HepG2 (cell line): Measurements from ENCODE around the gene SPAG7. TPM values are rescaled to one million over a fixed set of nuclear protein-coding genes. Genes with fewer than 3 reads are reported as not detected.

Experiments
- BRD4 ChIP-seq: sonication (generic); formaldehyde crosslinking; IDR thresholded peaks from 2 replicates; pipeline ENCODE4 v1.4.0; 2020; ENCODE audit warnings: missing genetic modification reagents
- DBP ChIP-seq: sonication (generic); formaldehyde crosslinking; IDR thresholded peaks from 2 replicates; pipeline ENCODE4 v1.4.0; 2020; ENCODE audit warnings: missing genetic modification reagents; ENCODE audit errors: not compliant biosample characterization
- JUN ChIP-seq: sonication (generic); formaldehyde crosslinking; IDR thresholded peaks from 2 replicates; pipeline ENCODE4 v1.4.0; 2020; ENCODE audit warnings: mild to moderate bottlenecking, missing genetic modification reagents
- JUND ChIP-seq: sonication (generic); formaldehyde crosslinking; IDR thresholded peaks from 2 replicates; pipeline ENCODE4 v1.8.0; 2022; ENCODE audit warnings: mild to moderate bottlenecking, missing genetic modification reagents
- NCOA1 ChIP-seq: sonication (generic); formaldehyde crosslinking; IDR thresholded peaks from 2 replicates; pipeline ENCODE4 v1.9.0; 2021; ENCODE audit warnings: missing genetic modification reagents
- NCOA5 ChIP-seq: sonication (generic); formaldehyde crosslinking; IDR thresholded peaks from 2 replicates; pipeline ENCODE4 v1.4.0; 2020; ENCODE audit warnings: missing genetic modification reagents
- REPIN1 ChIP-seq: sonication (generic); formaldehyde crosslinking; IDR thresholded peaks from 2 replicates; pipeline ENCODE4 v1.8.0; 2022; ENCODE audit warnings: missing genetic modification reagents, low read depth, mild to moderate bottlenecking, borderline replicate concordance
- SMAD1 ChIP-seq: sonication (generic); formaldehyde crosslinking; IDR thresholded peaks from 2 replicates; pipeline ENCODE4 v1.4.0; 2020; ENCODE audit warnings: missing genetic modification reagents, low read depth, mild to moderate bottlenecking, borderline replicate concordance
- SP2 ChIP-seq: sonication (generic); formaldehyde crosslinking; IDR thresholded peaks from 2 replicates; pipeline ENCODE4 v1.5.1; 2020; ENCODE audit warnings: mild to moderate bottlenecking, missing genetic modification reagents
- TBX2 ChIP-seq: sonication (generic); formaldehyde crosslinking; IDR thresholded peaks from 2 replicates; pipeline ENCODE4 v1.5.0; 2020; ENCODE audit warnings: missing genetic modification reagents, mild to moderate bottlenecking, borderline replicate concordance
- ZIK1 ChIP-seq: sonication (generic); formaldehyde crosslinking; IDR thresholded peaks from 2 replicates; pipeline ENCODE4 v1.5.0; 2020; ENCODE audit warnings: mild to moderate bottlenecking, low read depth, missing genetic modification reagents, borderline replicate concordance
- ZNF160 ChIP-seq: sonication (generic); formaldehyde crosslinking; IDR thresholded peaks from 2 replicates; pipeline ENCODE4 v1.8.0; 2022; ENCODE audit warnings: mild to moderate bottlenecking, inconsistent platforms, missing genetic modification reagents
- ZNF225 ChIP-seq: sonication (generic); formaldehyde crosslinking; IDR thresholded peaks from 2 replicates; pipeline ENCODE4 v1.4.0; 2020; ENCODE audit warnings: mild to moderate bottlenecking, missing genetic modification reagents
- ZNF543 ChIP-seq: sonication (generic); formaldehyde crosslinking; IDR thresholded peaks from 2 replicates; pipeline ENCODE4 v1.4.0; 2020; ENCODE audit warnings: mild to moderate bottlenecking, missing genetic modification reagents
- ZNF619 ChIP-seq: sonication (generic); formaldehyde crosslinking; IDR thresholded peaks from 2 replicates; pipeline ENCODE4 v1.4.0; 2020; ENCODE audit warnings: mild to moderate bottlenecking, missing genetic modification reagents
- ZNF720 ChIP-seq: sonication (generic); formaldehyde crosslinking; IDR thresholded peaks from 2 replicates; pipeline ENCODE4 v1.4.0; 2020; ENCODE audit warnings: missing genetic modification reagents
- ZSCAN25 ChIP-seq: sonication (generic); formaldehyde crosslinking; IDR thresholded peaks from 2 replicates; pipeline ENCODE4 v1.8.0; 2022; ENCODE audit warnings: mild to moderate bottlenecking, missing genetic modification reagents
- polyA plus RNA-seq, 8 experiments: library from polyadenylated mRNA; depleted of rRNA in 3 of 8; stranded (reverse) in 7 of 8; unstranded in 1 of 8; fragments of >200 nt; fragmentation: Illumina TruSeq in 4 of 8; extraction: Trizol in 4 of 8; gene quantifications; 2 replicates each; pipeline versions ENCODE4 v1.2.1 to v1.2.3, GENCODE V29; 2011 to 2016; ENCODE audit warnings: low read depth in 4 of 8, missing spikeins in 1 of 8, mixed read lengths in 1 of 8; ENCODE audit not compliant: insufficient read depth in 1 of 8
- total RNA-seq, 5 experiments: library from RNA; depleted of rRNA; stranded (reverse); fragments of >200 nt; fragmentation: Illumina TruSeq; extraction: Trizol; gene quantifications; 2 replicates each; pipeline ENCODE4 v1.2.3, GENCODE V29; 2016; ENCODE audit warnings: low read depth in 1 of 5
- TF ChIP-seq, protein P1 (sequence below): sonication (generic); formaldehyde crosslinking; IDR thresholded peaks from 2 replicates; pipeline ENCODE4 v1.4.0; 2020; ENCODE audit warnings: missing genetic modification reagents, borderline replicate concordance
- TF ChIP-seq, protein P2 (sequence below): sonication (generic); formaldehyde crosslinking; conservative IDR thresholded peaks from 2 replicates; pipeline ENCODE4 v1.8.1; 2023; ENCODE audit warnings: missing genetic modification reagents

The SPAG7 gene
- total and polyA plus RNA-seq, 2 of the 13 experiments (the other 11 are each of a cell fraction or from before 2014, with no cell fraction given), result 51.0 to 59.0 TPM

GRCh38 chr17:4998027-4998731 lies 30.6 kb upstream of the SPAG7 start (continued):
- TF ChIP-seq SMAD1 (CRISPR knock-in tag) (no peak), ZNF720 (CRISPR knock-in tag) (no peak), ZNF160 (CRISPR knock-in tag) (0 out of 2 replicates have a peak, but pooled peaks have one; percentile 3), SP2 (CRISPR knock-in tag) (peak; percentile 11; the same call in 1 of the 2 replicates), ZSCAN25 (no peak), ZNF543 (peak; percentile 54; the same call in 1 of the 2 replicates), ZIK1 (CRISPR knock-in tag) (0 out of 2 replicates have a peak, but pooled peaks have one; percentile 3), TBX2 (CRISPR knock-in tag) (no peak), REPIN1 (CRISPR knock-in tag) (no peak), BRD4 (CRISPR knock-in tag) (no peak), ZNF225 (CRISPR knock-in tag) (0 out of 2 replicates have a peak, but pooled peaks have one; percentile 13), DBP (CRISPR knock-in tag) (no peak), JUND (CRISPR knock-in tag) (no peak), JUN (no peak), ZNF619 (CRISPR knock-in tag) (peak; percentile 43; the same call in 1 of the 2 replicates), NCOA5 (CRISPR knock-in tag) (no peak), NCOA1 (CRISPR knock-in tag) (0 out of 2 replicates have a peak, but pooled peaks have one; percentile 33)
- TF ChIP-seq, protein P1, sequence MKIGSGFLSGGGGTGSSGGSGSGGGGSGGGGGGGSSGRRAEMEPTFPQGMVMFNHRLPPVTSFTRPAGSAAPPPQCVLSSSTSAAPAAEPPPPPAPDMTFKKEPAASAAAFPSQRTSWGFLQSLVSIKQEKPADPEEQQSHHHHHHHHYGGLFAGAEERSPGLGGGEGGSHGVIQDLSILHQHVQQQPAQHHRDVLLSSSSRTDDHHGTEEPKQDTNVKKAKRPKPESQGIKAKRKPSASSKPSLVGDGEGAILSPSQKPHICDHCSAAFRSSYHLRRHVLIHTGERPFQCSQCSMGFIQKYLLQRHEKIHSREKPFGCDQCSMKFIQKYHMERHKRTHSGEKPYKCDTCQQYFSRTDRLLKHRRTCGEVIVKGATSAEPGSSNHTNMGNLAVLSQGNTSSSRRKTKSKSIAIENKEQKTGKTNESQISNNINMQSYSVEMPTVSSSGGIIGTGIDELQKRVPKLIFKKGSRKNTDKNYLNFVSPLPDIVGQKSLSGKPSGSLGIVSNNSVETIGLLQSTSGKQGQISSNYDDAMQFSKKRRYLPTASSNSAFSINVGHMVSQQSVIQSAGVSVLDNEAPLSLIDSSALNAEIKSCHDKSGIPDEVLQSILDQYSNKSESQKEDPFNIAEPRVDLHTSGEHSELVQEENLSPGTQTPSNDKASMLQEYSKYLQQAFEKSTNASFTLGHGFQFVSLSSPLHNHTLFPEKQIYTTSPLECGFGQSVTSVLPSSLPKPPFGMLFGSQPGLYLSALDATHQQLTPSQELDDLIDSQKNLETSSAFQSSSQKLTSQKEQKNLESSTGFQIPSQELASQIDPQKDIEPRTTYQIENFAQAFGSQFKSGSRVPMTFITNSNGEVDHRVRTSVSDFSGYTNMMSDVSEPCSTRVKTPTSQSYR (CRISPR knock-in tag), result peak; percentile 21; the same call in 1 of the 2 replicates
- TF ChIP-seq, protein P2, sequence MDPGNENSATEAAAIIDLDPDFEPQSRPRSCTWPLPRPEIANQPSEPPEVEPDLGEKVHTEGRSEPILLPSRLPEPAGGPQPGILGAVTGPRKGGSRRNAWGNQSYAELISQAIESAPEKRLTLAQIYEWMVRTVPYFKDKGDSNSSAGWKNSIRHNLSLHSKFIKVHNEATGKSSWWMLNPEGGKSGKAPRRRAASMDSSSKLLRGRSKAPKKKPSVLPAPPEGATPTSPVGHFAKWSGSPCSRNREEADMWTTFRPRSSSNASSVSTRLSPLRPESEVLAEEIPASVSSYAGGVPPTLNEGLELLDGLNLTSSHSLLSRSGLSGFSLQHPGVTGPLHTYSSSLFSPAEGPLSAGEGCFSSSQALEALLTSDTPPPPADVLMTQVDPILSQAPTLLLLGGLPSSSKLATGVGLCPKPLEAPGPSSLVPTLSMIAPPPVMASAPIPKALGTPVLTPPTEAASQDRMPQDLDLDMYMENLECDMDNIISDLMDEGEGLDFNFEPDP (CRISPR knock-in tag), result peak; percentile 87; the same call in 1 of the 2 replicates
